Neutrophil (primary cell): Measurements from ENCODE around the gene SAMD1.

ENCODE experiments used
- H3K27ac ChIP-seq: fragments of 200-600 bp; sonication (generic); 2 replicates; pipeline ENCODE4 v1.5.1; 2016; ENCODE audit warnings: mild to moderate bottlenecking, moderate library complexity
- H3K27me3 ChIP-seq: fragments of 200-600 bp; sonication (generic); 2 replicates; pipeline ENCODE4 v1.6.0; 2016; ENCODE audit warnings: mild to moderate bottlenecking
- H3K36me3 ChIP-seq: fragments of 200-600 bp; sonication (generic); 2 replicates; pipeline ENCODE4 v1.5.1; 2017
- H3K4me1 ChIP-seq, 2 experiments: fragments of 200-600 bp in 1 of 2; sonication (generic) in 1 of 2; 1 replicate in 1 of 2; 2 replicates in 1 of 2; pipeline versions ENCODE4 v1.5.1 to v1.6.1; 2013 to 2016; ENCODE audit warnings: low read depth in 1 of 2, low read length in 1 of 2, mild to moderate bottlenecking in 1 of 2, moderate library complexity in 1 of 2; ENCODE audit not compliant: control insufficient read depth in 1 of 2, insufficient read depth in 1 of 2
- H3K4me3 ChIP-seq, 2 experiments: fragments of 200-600 bp in 1 of 2; sonication (generic) in 1 of 2; 1 replicate in 1 of 2; 2 replicates in 1 of 2; pipeline ENCODE4 v1.5.1; 2013 to 2016; ENCODE audit warnings: low read depth in 1 of 2, low read length in 1 of 2, mild to moderate bottlenecking in 1 of 2, moderate library complexity in 1 of 2
- H3K9me3 ChIP-seq: fragments of 200-600 bp; sonication (generic); 2 replicates; pipeline ENCODE4 v1.5.1; 2016
- CTCF ChIP-seq: fragments of 200-600 bp; sonication (generic); IDR thresholded peaks from 2 replicates; pipeline ENCODE4 v1.5.1; 2016; ENCODE audit warnings: antibody characterized with exemption

The SAMD1 gene

GRCh38 chr19:14059652-14060155, 30.8 kb downstream of the SAMD1 start:
- no peak for TF ChIP-seq CTCF
- peaks cover 79% of the 10 kb centered on the region for H3K27me3 ChIP-seq

GRCh38 chr19:14059093-14059480, 31.5 kb downstream of the SAMD1 start:
- Histone ChIP-seq H3K4me1 (peaks cover 0 to 7% of the 10 kb centered on the region in 2 experiments), H3K36me3 (no peaks in the 10 kb centered on the region), H3K9me3 (no peaks in the 10 kb centered on the region), H3K27ac (no peak overlapping the region), H3K4me3 (no peak overlapping the region), H3K27me3 (peaks cover 85% of the 10 kb centered on the region)
- TF ChIP-seq CTCF = peak; percentile 63

More at GRCh38 chr19:14059652-14060155, 30.8 kb downstream of the SAMD1 start:
- Histone ChIP-seq H3K4me1 (peaks cover 0 to 7% of the 10 kb centered on the region in 2 experiments), H3K36me3 (no peaks in the 10 kb centered on the region), H3K9me3 (no peaks in the 10 kb centered on the region), H3K4me3 (no peak overlapping the region), H3K27ac (no peak overlapping the region)

- no peak for TF ChIP-seq CTCF
- peaks cover 0 to 7% of the 10 kb centered on the region in 2 experiments for H3K4me1 ChIP-seq
- H3K4me3 ChIP-seq = no peak overlapping the region
- no peak overlapping the region for H3K27ac ChIP-seq
- H3K36me3 ChIP-seq = no peaks in the 10 kb centered on the region
- H3K27me3 ChIP-seq = peaks cover 91% of the 10 kb centered on the region
- H3K9me3 ChIP-seq = no peaks in the 10 kb centered on the region
Measured at GRCh38 chr19:14058182-14059092, 32.1 kb downstream of the SAMD1 start.

- no peaks in the 10 kb centered on the region for H3K36me3 ChIP-seq
- H3K4me1 ChIP-seq = peaks cover 0 to 7% of the 10 kb centered on the region in 2 experiments
- no peak overlapping the region for H3K27ac ChIP-seq
- H3K27me3 ChIP-seq = peaks cover 88% of the 10 kb centered on the region
- no peak for TF ChIP-seq CTCF
- no peaks in the 10 kb centered on the region for H3K9me3 ChIP-seq
- no peak overlapping the region for H3K4me3 ChIP-seq
Measured at GRCh38 chr19:14056741-14057356, 33.7 kb downstream of the SAMD1 start.

DNA sequence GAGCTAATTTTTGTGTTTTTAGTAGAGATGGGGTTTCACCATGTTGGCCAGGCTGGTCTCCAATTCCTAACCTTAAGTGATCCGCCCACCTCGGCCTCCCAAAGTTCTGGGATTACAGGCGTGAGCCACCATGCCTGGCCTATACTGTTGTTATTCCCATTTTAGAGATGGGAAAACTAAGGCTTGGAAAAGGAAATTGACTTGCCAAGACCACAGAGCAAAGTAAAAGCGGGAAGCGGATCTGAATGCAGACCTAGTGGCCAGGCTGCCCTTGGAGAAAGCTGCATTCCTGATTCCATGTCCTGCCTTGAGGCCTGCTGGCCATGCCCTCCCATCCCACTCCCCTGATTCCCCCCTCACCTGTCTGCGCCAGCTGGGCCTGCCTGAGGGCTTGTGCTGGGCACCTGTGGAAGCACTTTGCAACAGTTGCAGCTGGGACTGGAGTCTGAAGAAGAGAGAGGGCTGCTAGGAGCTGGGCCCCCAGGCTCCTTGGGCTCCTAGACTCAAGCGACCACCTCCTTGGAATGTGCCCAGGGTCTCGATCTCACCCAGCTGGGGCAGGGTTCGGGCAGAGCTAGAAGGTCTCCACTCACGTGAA, 34.4 kb downstream of the SAMD1 start:
- H3K27me3 ChIP-seq = peaks cover 81% of the 10 kb centered on the region
- H3K27ac ChIP-seq = no peak overlapping the region
- peaks cover 0 to 7% of the 10 kb centered on the region in 2 experiments for H3K4me1 ChIP-seq
- TF ChIP-seq CTCF = no peak
- no peaks in the 10 kb centered on the region for H3K9me3 ChIP-seq
- no peak overlapping the region for H3K4me3 ChIP-seq
- no peaks in the 10 kb centered on the region for H3K36me3 ChIP-seq
